ENCODE results near the gene PRDM8. TPM values are rescaled to one million over a fixed set of nuclear protein-coding genes. Genes with fewer than 3 reads are reported as not detected.

Gene PRDM8
- not detected for total RNA-seq
- 1.6 TPM for polyA plus RNA-seq (2013, experiment 1 of 2)
- polyA plus RNA-seq (2013, experiment 2 of 2), result 0.95 TPM
- long read RNA-seq, experiment 1, result 0 reads
- long read RNA-seq, experiment 2, result 0 reads
- long read RNA-seq, experiment 3, result 0 reads
- long read RNA-seq, experiment 4, result 0 reads

GRCh38 chr4:80196922-80197573 is at the start of gene PRDM8:
PRDM8 (plus strand) TSS chr4:80197503; CDS start chr4:80200081, 2,578 bp downstream.
- no peak for TF ChIP-seq CTCF (conservative IDR thresholded peaks at IDR 0.05)
- H3K9ac ChIP-seq (ENCODE audit: extremely low read depth, low read length, poor library complexity, severe bottlenecking), result no peak within 1 kb of the TSS
- H3K4me3 Mint-ChIP-seq, result peak within 1 kb of the TSS; percentile 12

GRCh38 chr4:80150387-80151180 is 46.7 kb upstream of the PRDM8 start:
- WGBS, 2 experiments (ENCODE audit: insufficient coverage in 1 of 2, insufficient read length in 1 of 2), result 80% methylated on average over 1 of the region's 1 CpG; no CpG with 5 or more reads in 1 of the 2 experiments
- no peak for DNase-seq
- Histone ChIP-seq H3K36me3 (ENCODE audit: control insufficient read depth, insufficient read depth, low read length) (no peaks in the 10 kb centered on the region), H3K4me3 (ENCODE audit: low read length) (no peak overlapping the region), H3K27ac (ENCODE audit: low read depth, low read length) (no peak overlapping the region), H3K4me1 (ENCODE audit: control insufficient read depth, insufficient read depth, low read length) (no peaks in the 10 kb centered on the region), H3K9me3 (ENCODE audit: control insufficient read depth, low read length) (no peaks in the 10 kb centered on the region), H3K9ac (ENCODE audit: extremely low read depth, low read length, poor library complexity, severe bottlenecking) (no peak overlapping the region), H3K27me3 (ENCODE audit: control insufficient read depth, insufficient read depth, low read length, poor library complexity, severe bottlenecking) (no peaks in the 10 kb centered on the region)
- Mint-ChIP-seq H3K9me3 (no peaks in the 10 kb centered on the region), H3K36me3 (ENCODE audit: low read depth) (no peaks in the 10 kb centered on the region), H3K27me3 (ENCODE audit: insufficient read depth) (peaks cover 6% of the 10 kb centered on the region), H3K4me3 (no peak overlapping the region), H3K27ac (no peak overlapping the region), H3K4me1 (peaks cover 1% of the 10 kb centered on the region)
- TF ChIP-seq CTCF (conservative IDR thresholded peaks at IDR 0.05), result no peak

More at GRCh38 chr4:80196922-80197573, at the start of gene PRDM8:
- H3K27me3 Mint-ChIP-seq (ENCODE audit: insufficient read depth), result peaks cover 100% of the 10 kb centered on the region
- no peak within 1 kb of the TSS for H3K27ac Mint-ChIP-seq
- Histone ChIP-seq H3K4me1 (ENCODE audit: control insufficient read depth, insufficient read depth, low read length) (peaks cover 4% of the 10 kb centered on the region), H3K4me3 (ENCODE audit: low read length) (peak within 1 kb of the TSS; percentile 54), H3K36me3 (ENCODE audit: control insufficient read depth, insufficient read depth, low read length) (no peaks in the 10 kb centered on the region), H3K9me3 (ENCODE audit: control insufficient read depth, low read length) (no peaks in the 10 kb centered on the region), H3K27ac (ENCODE audit: low read depth, low read length) (no peak within 1 kb of the TSS), H3K27me3 (ENCODE audit: control insufficient read depth, insufficient read depth, low read length, poor library complexity, severe bottlenecking) (peaks cover 100% of the 10 kb centered on the region)
- no peaks in the 10 kb centered on the region for H3K9me3 Mint-ChIP-seq
- peak; percentile 64 for DNase-seq
- peaks cover 20% of the 10 kb centered on the region for H3K4me1 Mint-ChIP-seq
- H3K36me3 Mint-ChIP-seq (ENCODE audit: low read depth), result no peaks in the 10 kb centered on the region
- WGBS, 2 experiments (ENCODE audit: insufficient coverage in 1 of 2, insufficient read length in 1 of 2), result 0% methylated on average over 18 to 42 of the region's 42 CpGs

GRCh38 chr4:80151981-80152380 is 45.3 kb upstream of the PRDM8 start:
- no peak for TF ChIP-seq CTCF (conservative IDR thresholded peaks at IDR 0.05)
- Mint-ChIP-seq H3K27ac (no peak overlapping the region), H3K27me3 (ENCODE audit: insufficient read depth) (peaks cover 6% of the 10 kb centered on the region), H3K9me3 (no peaks in the 10 kb centered on the region), H3K4me1 (peaks cover 1% of the 10 kb centered on the region), H3K36me3 (ENCODE audit: low read depth) (no peaks in the 10 kb centered on the region), H3K4me3 (no peak overlapping the region)
- Histone ChIP-seq H3K36me3 (ENCODE audit: control insufficient read depth, insufficient read depth, low read length) (no peaks in the 10 kb centered on the region), H3K27ac (ENCODE audit: low read depth, low read length) (no peak overlapping the region), H3K9ac (ENCODE audit: extremely low read depth, low read length, poor library complexity, severe bottlenecking) (no peak overlapping the region), H3K4me3 (ENCODE audit: low read length) (no peak overlapping the region), H3K9me3 (ENCODE audit: control insufficient read depth, low read length) (no peaks in the 10 kb centered on the region), H3K4me1 (ENCODE audit: control insufficient read depth, insufficient read depth, low read length) (no peaks in the 10 kb centered on the region), H3K27me3 (ENCODE audit: control insufficient read depth, insufficient read depth, low read length, poor library complexity, severe bottlenecking) (no peaks in the 10 kb centered on the region)
- no peak for DNase-seq
- WGBS, 2 experiments (ENCODE audit: insufficient coverage in 1 of 2, insufficient read length in 1 of 2), result 88 to 96% methylated on average over 2 to 3 of the region's 3 CpGs
